ENCODE measurements around the gene GART. TPM values are rescaled to one million over a fixed set of nuclear protein-coding genes. Genes with fewer than 3 reads are reported as not detected.

GART gene
- total and polyA plus RNA-seq, 10 of the 15 experiments (the other 5 are each of a cell fraction or from before 2014, with no cell fraction given), result 44.7 to 178 (median 106) TPM

DNA sequence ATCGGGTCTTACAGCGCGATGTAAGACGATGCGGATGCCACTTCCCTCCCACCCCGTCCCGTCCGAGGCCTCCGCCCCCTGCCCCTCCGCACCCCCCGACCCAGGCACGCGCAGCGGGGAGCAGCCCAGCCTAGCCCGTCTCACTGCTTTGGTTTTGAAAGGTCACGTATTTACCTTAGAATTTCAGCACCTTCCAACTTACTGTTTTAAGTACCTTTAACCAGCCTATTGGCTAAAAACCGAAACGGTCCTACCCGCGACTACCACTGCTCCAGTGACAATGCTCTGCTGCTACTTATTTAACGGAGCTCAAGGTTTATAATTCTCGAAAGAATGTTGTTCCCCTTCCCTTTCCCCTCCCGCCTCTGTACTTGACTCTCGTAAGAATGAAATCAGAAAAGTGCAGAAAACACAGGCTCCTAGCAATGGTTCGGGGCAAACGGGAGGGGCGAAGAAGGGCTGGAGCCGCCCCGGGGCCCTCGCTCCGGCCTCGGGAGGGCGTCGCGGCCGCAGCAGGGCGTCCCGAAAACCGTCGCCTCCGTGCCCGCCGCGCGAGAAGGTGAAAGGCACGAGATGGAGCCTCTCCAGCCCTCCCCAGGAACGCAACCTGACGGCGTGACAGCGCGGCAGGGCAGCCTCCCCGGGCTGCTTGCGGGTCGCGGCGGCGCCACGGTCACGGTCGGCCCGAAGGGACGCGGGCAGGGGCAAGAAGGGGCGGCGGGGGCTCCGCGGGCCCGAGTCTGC is 62.8 kb downstream of the GART start (continued):
- TF ChIP-seq, protein P1, sequence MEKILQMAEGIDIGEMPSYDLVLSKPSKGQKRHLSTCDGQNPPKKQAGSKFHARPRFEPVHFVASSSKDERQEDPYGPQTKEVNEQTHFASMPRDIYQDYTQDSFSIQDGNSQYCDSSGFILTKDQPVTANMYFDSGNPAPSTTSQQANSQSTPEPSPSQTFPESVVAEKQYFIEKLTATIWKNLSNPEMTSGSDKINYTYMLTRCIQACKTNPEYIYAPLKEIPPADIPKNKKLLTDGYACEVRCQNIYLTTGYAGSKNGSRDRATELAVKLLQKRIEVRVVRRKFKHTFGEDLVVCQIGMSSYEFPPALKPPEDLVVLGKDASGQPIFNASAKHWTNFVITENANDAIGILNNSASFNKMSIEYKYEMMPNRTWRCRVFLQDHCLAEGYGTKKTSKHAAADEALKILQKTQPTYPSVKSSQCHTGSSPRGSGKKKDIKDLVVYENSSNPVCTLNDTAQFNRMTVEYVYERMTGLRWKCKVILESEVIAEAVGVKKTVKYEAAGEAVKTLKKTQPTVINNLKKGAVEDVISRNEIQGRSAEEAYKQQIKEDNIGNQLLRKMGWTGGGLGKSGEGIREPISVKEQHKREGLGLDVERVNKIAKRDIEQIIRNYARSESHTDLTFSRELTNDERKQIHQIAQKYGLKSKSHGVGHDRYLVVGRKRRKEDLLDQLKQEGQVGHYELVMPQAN (conservative IDR thresholded peaks at IDR 0.05), result peak; percentile 72

DNA sequence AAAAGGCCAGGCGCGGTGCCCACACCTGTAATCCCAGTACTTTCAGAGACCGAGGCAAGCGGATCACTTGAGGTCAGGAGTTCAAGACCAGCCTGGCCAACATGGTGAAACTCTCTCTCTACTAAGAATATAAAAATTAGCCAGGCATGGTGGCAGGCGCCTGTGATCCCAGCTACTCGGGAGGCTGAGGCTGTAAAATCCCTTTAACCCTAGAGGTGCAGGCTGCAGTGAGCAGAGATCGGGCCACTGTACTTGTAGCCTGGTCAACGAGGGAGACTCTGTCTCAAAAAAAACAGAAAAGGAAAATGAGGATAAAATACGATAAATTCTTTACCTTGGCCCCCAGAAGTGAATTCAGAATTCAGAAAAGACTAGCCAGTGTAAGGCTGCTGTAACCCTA is 63.7 kb downstream of the GART start:
- Histone ChIP-seq H3K36me3 (ENCODE audit: control insufficient read depth in 2 of 2, insufficient read depth in 2 of 2, low read length in 1 of 2) (no peaks in the 10 kb centered on the region; a peak in 1 of 4 replicates), H3K9ac (ENCODE audit: control insufficient read depth, insufficient read depth, low read length) (peak overlapping the region; percentile 90), H4K20me1 (ENCODE audit: control insufficient read depth, insufficient read depth) (no peaks in the 10 kb centered on the region), H3K79me2 (ENCODE audit: control insufficient read depth, insufficient read depth, low read length) (peaks cover 18% of the 10 kb centered on the region), H3K4me3 (peak overlapping the region; percentile 93), H3K4me2 (ENCODE audit: control insufficient read depth, insufficient read depth) (peak overlapping the region; percentile 70), H3K27ac (ENCODE audit: control insufficient read depth, insufficient read depth) (0 out of 2 replicates have a peak overlapping the region, but pooled peaks have one; percentile 79), H2AFZ (ENCODE audit: control insufficient read depth, low read depth, low read length) (no peak overlapping the region; the same call in 1 of the 2 replicates), H3K27me3 (replicated peaks in 1 of 2; ENCODE audit: control insufficient read depth in 2 of 2, insufficient read depth in 2 of 2, low read length in 1 of 2) (no peaks in the 10 kb centered on the region), H3K4me1 (ENCODE audit: control insufficient read depth, insufficient read depth, low read length) (peaks cover 3% of the 10 kb centered on the region; the same call in 1 of the 2 replicates), H3K9me3 (replicated peaks; ENCODE audit: control insufficient read depth, insufficient read depth, low read length) (peaks cover 5% of the 10 kb centered on the region; the same call in 2 of the 3 replicates)
- intact Hi-C loops (cut with micrococcal nuclease; ENCODE audit: unreplicated experiment) (no loop called here), in situ Hi-C loops (cut with MboI) (no loop called here)
- CTCF ChIA-PET, result interaction anchor here (1.6 kb wide), 1 partner anchor 64 kb away, joined by 9 read pairs; the partner anchor contains the start of genes GART and SON
- WGBS (ENCODE audit: insufficient coverage, insufficient replicate concordance, low lambda C conversion rate, missing lambda C conversion rate), result 45% methylated on average over 9 of the region's 9 CpGs
- ATAC-seq, result no peak
- FAIRE-seq, result no peak
- DNase-seq (ENCODE audit: low read depth, low spot score), result no peak
- POLR2A ChIA-PET, result no interaction called here
- RAD21 ChIA-PET (ENCODE audit: unreplicated experiment), result no interaction called here
- BruUV-seq (replicated peaks), result no TSS peak
- SMC1A ChIA-PET (ENCODE audit: uncharacterized antibody, unreplicated experiment), result no interaction called here
- TF ChIP-seq SUZ12 (IDR thresholded peaks at IDR 0.05; ENCODE audit: unreplicated experiment) (no peak), SUPT20H (IDR thresholded peaks at IDR 0.05; ENCODE audit: borderline replicate concordance, control insufficient read depth, low read depth, low read length) (no peak), EGR1 (IDR thresholded peaks at IDR 0.05; ENCODE audit: borderline replicate concordance in 1 of 2, low read depth in 2 of 2, low read length in 2 of 2) (no peak), HCFC1 (IDR thresholded peaks at IDR 0.05; ENCODE audit: low read length) (no peak), ZNF207 (IDR thresholded peaks at IDR 0.05; ENCODE audit: borderline replicate concordance) (no peak), ZBED1 (IDR thresholded peaks at IDR 0.05; ENCODE audit: borderline replicate concordance) (no peak), NR2F1 (conservative IDR thresholded peaks at IDR 0.05) (no peak)
- TF ChIP-seq, protein P2, sequence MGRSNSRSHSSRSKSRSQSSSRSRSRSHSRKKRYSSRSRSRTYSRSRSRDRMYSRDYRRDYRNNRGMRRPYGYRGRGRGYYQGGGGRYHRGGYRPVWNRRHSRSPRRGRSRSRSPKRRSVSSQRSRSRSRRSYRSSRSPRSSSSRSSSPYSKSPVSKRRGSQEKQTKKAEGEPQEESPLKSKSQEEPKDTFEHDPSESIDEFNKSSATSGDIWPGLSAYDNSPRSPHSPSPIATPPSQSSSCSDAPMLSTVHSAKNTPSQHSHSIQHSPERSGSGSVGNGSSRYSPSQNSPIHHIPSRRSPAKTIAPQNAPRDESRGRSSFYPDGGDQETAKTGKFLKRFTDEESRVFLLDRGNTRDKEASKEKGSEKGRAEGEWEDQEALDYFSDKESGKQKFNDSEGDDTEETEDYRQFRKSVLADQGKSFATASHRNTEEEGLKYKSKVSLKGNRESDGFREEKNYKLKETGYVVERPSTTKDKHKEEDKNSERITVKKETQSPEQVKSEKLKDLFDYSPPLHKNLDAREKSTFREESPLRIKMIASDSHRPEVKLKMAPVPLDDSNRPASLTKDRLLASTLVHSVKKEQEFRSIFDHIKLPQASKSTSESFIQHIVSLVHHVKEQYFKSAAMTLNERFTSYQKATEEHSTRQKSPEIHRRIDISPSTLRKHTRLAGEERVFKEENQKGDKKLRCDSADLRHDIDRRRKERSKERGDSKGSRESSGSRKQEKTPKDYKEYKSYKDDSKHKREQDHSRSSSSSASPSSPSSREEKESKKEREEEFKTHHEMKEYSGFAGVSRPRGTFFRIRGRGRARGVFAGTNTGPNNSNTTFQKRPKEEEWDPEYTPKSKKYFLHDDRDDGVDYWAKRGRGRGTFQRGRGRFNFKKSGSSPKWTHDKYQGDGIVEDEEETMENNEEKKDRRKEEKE (IDR thresholded peaks at IDR 0.05), result no peak
- TF ChIP-seq, protein P3, sequence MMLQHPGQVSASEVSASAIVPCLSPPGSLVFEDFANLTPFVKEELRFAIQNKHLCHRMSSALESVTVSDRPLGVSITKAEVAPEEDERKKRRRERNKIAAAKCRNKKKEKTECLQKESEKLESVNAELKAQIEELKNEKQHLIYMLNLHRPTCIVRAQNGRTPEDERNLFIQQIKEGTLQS (IDR thresholded peaks at IDR 0.05; ENCODE audit: borderline replicate concordance, extremely low read depth, low read depth, low read length), result no peak
- TF ChIP-seq, protein P4, sequence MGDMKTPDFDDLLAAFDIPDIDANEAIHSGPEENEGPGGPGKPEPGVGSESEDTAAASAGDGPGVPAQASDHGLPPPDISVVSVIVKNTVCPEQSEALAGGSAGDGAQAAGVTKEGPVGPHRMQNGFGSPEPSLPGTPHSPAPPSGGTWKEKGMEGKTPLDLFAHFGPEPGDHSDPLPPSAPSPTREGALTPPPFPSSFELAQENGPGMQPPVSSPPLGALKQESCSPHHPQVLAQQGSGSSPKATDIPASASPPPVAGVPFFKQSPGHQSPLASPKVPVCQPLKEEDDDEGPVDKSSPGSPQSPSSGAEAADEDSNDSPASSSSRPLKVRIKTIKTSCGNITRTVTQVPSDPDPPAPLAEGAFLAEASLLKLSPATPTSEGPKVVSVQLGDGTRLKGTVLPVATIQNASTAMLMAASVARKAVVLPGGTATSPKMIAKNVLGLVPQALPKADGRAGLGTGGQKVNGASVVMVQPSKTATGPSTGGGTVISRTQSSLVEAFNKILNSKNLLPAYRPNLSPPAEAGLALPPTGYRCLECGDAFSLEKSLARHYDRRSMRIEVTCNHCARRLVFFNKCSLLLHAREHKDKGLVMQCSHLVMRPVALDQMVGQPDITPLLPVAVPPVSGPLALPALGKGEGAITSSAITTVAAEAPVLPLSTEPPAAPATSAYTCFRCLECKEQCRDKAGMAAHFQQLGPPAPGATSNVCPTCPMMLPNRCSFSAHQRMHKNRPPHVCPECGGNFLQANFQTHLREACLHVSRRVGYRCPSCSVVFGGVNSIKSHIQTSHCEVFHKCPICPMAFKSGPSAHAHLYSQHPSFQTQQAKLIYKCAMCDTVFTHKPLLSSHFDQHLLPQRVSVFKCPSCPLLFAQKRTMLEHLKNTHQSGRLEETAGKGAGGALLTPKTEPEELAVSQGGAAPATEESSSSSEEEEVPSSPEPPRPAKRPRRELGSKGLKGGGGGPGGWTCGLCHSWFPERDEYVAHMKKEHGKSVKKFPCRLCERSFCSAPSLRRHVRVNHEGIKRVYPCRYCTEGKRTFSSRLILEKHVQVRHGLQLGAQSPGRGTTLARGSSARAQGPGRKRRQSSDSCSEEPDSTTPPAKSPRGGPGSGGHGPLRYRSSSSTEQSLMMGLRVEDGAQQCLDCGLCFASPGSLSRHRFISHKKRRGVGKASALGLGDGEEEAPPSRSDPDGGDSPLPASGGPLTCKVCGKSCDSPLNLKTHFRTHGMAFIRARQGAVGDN (IDR thresholded peaks at IDR 0.05), result no peak

Data from GM12878 (cell line).